GM19239 (cell line): ENCODE data around the gene RBMS1.

Source experiments
- DNase-seq: peaks from one replicate; pipeline ENCODE4 v3.0.0; 2011; ENCODE audit warnings: low spot score; ENCODE audit not compliant: insufficient read length
- FAIRE-seq: peaks from 2 replicates; lab custom pipeline; 2011; peaks lifted over from hg19 to GRCh38; lab: Jason Lieb, UNC

The RBMS1 gene

DNA sequence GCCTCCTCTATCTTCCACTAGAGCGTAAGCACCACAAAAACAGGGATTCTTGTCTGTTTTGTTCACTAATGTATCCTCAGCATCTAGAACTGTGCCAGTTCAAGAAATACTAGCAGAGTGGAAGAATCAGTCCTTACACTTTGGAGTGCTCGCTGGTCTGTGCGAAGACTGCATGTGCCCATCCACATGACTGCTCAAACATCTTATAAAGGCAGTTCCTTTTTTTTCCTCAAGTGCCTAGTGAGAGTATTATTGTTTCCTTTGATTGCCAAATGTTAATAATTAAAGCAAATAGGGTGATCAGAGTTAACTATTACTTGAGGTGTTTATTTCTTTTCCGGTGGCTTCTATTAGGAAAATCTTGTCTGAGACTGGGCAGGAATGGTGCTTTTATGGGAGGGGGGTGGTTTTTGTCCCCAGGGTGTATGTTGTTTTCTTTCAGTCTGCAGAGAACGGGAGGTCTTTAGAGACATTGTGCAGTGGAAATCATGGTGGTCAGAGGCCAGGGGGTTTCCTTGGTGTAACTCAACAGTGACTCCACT, 247.9 kb downstream of the RBMS1 start:
- DNase-seq, result no peak
- FAIRE-seq, result no peak

- DNase-seq, result no peak
- no peak for FAIRE-seq
These were observed 250.6 kb downstream of the RBMS1 start for GRCh38 chr2:160242893-160243564.

DNA sequence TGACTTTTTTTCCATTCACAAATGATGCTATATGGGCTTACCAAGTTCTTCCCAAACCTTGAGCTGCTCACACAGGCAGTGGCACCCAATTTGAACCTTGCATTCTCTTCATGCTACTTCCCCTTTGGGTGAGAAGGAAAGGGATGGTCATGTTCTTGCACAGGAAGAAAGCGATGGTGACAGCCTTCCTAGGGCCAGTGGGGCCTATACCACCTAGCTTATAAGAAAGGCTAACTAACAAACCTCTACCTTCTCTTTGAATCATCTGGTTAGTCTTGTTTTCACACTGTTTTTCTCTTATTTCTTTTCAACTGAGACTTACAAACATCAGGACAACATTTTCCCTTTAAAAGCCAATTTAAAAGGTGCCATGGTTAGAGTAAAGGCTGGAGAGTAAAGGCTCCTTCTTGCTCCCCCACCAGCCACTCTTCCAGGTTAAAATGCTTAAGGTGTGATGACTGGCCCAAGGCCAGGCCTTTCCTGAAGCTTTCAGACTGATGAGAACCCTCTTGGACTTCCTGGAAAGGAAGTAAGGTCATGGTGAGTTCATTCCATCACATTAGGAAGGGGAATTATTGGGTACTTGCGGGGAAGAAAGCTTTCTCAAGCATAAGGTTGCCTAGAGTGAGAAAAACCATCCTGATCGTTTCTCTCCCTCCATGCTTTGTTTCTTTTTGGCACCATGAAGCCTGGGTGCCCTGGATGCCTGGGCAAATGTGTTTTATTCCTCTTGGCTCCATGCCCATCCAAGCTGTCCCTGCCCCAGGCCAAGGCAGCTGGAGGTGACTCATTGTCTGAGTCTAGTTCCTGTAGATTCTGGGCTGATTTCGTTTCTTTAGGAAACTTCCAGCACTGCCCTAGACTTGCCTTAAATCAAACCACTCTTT, 252.1 kb downstream of the RBMS1 start:
- FAIRE-seq (no peak), DNase-seq (no peak)

DNA sequence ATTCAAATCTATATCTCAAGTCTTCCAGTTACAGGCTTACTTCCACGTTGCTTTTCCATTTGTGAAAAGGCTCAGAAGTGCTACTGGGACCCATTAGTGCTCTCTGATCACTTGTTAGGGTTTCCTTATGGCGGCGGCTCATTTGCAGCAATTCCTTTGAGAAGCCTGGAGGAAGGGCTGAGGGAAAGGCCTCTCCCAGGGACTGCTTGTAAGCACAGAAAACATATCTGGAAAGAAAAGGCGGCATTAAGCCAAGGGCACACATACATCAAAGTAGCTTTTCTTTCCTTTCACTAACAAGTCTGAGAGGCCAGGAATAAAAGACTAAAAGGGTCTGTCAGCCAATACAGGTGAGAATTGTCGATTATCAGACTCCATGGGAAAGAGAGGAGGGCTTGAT, 254.2 kb downstream of the RBMS1 start:
- FAIRE-seq, result no peak
- no peak for DNase-seq

DNA sequence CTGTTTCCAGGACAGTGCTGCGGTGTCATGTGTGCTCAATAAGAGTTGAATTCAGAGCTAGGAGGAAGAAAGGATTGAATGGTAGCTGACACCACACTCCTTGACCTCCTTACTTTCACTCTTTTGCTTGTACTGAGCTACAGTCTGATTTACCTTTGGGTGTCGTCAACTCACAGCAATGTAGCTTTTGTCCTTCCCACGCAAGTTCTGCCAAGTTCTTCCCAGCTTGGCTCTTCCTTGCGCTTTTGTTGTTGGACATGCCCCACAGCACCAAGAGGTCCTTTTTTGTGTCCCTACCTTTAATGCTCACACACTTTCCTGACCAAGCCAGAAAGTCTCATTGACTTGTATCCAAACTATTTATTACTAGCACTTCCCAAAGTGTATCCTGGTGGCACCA, 255.2 kb downstream of the RBMS1 start:
- FAIRE-seq (no peak), DNase-seq (no peak)

DNA sequence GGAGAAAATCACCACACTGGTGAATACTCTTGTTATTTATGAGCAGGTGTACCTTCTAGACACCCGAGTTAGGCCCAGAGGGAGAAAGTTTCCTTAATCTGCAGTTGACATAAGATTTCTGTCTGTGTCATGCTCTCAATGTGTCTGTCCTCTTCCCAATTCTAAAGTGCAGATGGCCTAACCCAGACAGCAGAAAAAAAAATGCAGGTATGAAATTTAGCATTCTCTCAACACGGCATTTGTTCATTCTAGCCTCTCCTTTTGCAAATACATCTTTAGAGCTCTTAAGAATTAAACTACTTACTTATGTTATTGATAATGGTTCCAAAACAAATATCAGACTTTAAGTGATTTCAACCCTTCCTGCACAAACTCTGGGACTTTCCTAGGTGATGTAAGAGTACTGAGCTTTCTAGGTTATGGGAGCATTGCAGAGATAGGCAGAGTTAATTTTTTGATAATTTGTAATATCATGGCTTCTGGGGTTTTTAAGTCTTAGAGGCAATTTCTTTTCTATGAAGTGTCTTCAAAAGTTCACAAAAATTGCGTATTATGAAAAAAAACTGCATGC, 260.6 kb downstream of the RBMS1 start:
- FAIRE-seq, result no peak
- DNase-seq, result no peak

- FAIRE-seq (no peak), DNase-seq (no peak)
These were observed 264.0 kb downstream of the RBMS1 start for GRCh38 chr2:160229591-160229990.

- DNase-seq, result no peak
- FAIRE-seq, result no peak
These were observed 265.3 kb downstream of the RBMS1 start for GRCh38 chr2:160228141-160228917.

DNA sequence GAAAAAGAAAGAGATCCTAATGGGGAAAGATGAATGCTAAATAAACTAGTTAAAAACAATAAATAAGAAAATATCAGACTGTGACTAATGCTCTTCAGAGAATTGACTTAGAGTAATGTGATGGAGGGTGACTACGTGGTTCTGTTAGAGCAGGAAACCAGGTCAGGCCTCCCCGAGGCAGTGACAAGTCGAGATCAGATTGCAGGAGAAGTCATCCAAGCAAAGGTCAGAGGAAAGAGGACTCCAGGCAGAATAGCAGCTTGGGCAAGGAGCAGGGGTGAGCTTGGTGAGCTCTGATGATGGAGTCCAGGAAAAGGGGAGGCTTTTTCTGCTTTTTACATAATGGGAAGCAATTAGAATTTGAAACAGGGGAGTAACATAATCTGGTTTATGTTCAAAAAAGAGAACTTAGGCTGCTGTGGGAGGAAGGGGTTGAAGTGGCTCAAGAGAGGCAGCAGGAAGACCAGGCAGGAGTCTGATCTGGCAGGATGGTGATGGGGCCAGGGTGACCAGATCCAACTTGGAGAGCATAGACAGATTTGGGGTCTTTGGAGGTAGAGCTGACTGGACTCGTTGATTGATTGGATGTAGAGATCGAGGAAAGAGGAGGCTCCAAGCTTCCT, 266.2 kb downstream of the RBMS1 start:
- FAIRE-seq (no peak), DNase-seq (no peak)

DNA sequence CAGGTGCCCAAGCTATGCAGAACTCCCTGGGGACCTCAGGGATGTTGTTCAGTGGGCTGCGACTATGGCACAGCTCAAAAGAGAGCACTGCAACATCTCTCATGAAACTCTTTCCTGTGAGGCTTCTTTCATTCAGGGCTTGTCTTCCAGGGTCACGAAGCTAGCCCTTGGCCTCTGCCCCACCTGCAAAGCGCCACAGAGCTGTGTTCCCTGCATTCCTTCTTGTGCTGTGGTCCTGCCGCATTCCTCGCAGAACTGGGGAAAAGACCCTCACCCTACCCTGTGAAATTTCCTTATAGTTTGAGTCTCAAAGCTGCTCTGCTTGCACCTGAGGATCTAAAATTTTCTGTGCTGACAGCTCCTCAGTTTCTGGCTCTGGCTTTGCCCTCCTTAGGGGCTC, 267.2 kb downstream of the RBMS1 start:
- FAIRE-seq, result no peak
- no peak for DNase-seq

- FAIRE-seq (no peak), DNase-seq (no peak)
These were observed 267.9 kb downstream of the RBMS1 start for GRCh38 chr2:160225722-160226121.

DNA sequence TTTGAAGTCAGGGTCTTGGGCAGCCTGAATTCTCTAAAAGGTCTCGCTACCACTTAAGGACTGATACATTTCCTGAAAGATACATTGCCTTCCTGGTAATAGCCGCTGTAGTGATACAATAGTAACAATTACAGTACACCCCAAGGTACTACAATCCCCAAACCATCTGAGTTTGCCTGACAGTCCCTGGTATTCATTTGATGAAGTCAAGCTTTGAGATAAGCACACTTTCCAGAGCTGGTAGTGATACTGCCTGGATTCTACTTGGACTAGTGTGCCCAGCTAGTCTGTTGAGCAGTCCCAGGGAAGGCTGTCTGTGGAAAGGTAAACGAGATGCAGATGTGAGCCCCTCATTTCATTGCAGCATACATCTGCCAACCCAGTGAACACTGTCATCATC, 269.1 kb downstream of the RBMS1 start:
- FAIRE-seq (no peak), DNase-seq (no peak)

- FAIRE-seq (peak; percentile 73), DNase-seq (peak; percentile 56)
These were observed 269.5 kb downstream of the RBMS1 start for GRCh38 chr2:160224060-160224459.

GRCh38 chr2:160223560-160223959, 270.0 kb downstream of the RBMS1 start:
- DNase-seq, result no peak
- FAIRE-seq, result no peak

DNA sequence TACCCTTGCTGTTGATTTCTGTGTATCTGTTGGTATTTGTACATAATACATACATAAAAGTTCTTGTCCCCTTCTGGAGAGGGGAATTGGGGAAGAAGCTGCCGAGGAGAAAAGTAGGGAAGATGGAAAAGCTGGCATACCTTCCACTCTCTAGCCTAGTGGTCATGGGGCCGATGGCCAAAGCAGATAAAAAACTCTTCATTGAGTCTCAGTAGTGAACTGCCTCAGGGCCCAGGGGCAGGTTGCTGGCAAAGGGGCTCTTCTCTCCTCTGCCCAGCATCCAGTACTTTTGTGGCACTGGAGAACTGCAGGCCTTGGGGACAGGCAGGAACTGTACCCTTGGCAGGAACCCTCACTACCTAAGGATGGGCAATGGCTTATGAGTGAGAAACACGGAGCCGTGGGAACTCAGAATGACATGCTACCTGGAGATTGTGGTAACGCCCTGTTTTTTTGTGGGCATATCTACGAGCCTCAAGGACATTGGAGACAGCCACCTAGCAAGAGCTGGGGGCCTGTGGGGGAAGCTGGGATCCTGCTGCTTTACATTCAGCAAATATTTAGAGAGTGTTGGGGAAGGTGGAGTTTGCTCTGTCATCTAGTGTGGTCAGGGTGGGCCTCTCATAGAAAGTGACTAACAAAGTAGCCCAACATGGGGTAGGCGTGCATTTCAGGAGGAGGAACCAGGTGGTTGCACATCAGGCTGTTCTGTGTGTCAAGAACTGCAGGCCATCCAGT, 270.9 kb downstream of the RBMS1 start:
- no peak for FAIRE-seq
- DNase-seq, result no peak
